Smooth muscle cell (in vitro differentiated cells): ENCODE measurements around the gene PXK. TPM values are rescaled to one million over a fixed set of nuclear protein-coding genes. Genes with fewer than 3 reads are reported as not detected.
"Not testable (repeated sequence)": the region's sequence is repeated elsewhere in the genome, so short reads cannot be mapped to it uniquely, and the experiment has no call there.

Experiments
- DNase-seq: peaks from one replicate; lab custom pipeline; 2025; ENCODE audit not compliant: unreplicated experiment; lab: John Stamatoyannopoulos, UW
- H2AFZ ChIP-seq: fragments of 200-600 bp; sonication (generic); 2 replicates; pipeline ENCODE4 v1.6.0; 2016; ENCODE audit warnings: antibody characterized with exemption, low read depth, mild to moderate bottlenecking
- H3F3A ChIP-seq: fragments of 200-600 bp; sonication (generic); 2 replicates; pipeline ENCODE4 v1.6.0; 2017; ENCODE audit warnings: antibody characterized with exemption, low read depth
- H3K27ac ChIP-seq: fragments of 200-600 bp; sonication (generic); 2 replicates; pipeline ENCODE4 v1.5.1; 2016; ENCODE audit warnings: low read depth, mild to moderate bottlenecking
- H3K27me3 ChIP-seq: fragments of 200-600 bp; sonication (generic); 2 replicates; pipeline ENCODE4 v1.6.1; 2016; ENCODE audit warnings: low read depth, mild to moderate bottlenecking
- H3K36me3 ChIP-seq: fragments of 200-600 bp; sonication (generic); 2 replicates; pipeline ENCODE4 v1.5.1; 2016; ENCODE audit warnings: low read depth
- H3K4me1 ChIP-seq: fragments of 200-600 bp; sonication (generic); 2 replicates; pipeline ENCODE4 v1.5.1; 2016; ENCODE audit warnings: low read depth
- H3K4me2 ChIP-seq: fragments of 200-600 bp; sonication (generic); 2 replicates; pipeline ENCODE4 v1.6.0; 2016; ENCODE audit warnings: mild to moderate bottlenecking
- H3K4me3 ChIP-seq: fragments of 200-600 bp; sonication (generic); 2 replicates; pipeline ENCODE4 v1.5.1; 2016; ENCODE audit warnings: mild to moderate bottlenecking
- H3K79me2 ChIP-seq: fragments of 200-600 bp; sonication (generic); 2 replicates; pipeline ENCODE4 v1.6.0; 2016; ENCODE audit warnings: low read depth, mild to moderate bottlenecking
- H3K9ac ChIP-seq: fragments of 200-600 bp; sonication (generic); 2 replicates; pipeline ENCODE4 v1.6.0; 2016; ENCODE audit warnings: low read depth
- H3K9me3 ChIP-seq: fragments of 200-600 bp; sonication (generic); replicated peaks from 2 replicates; pipeline ENCODE4 v1.5.1; 2016; ENCODE audit warnings: low read depth
- H4K20me1 ChIP-seq: fragments of 200-600 bp; sonication (generic); 2 replicates; pipeline ENCODE4 v1.6.0; 2016; ENCODE audit warnings: low read depth
- CTCF ChIP-seq: fragments of 200-600 bp; sonication (generic); IDR thresholded peaks from 2 replicates; pipeline ENCODE4 v1.5.1; 2017; ENCODE audit warnings: borderline replicate concordance, mild to moderate bottlenecking, antibody characterized with exemption; ENCODE audit not compliant: insufficient read depth, poor library complexity, severe bottlenecking
- WGBS: methylation state at CpG from one replicate; pipeline ENCODE4 v1.1.7; 2016; ENCODE audit warnings: low lambda C conversion rate; 5-methylcytosine and 5-hydroxymethylcytosine counted together
- polyA plus RNA-seq: library from polyadenylated mRNA; unstranded; fragments of >200 nt; fragmentation: Nextera tagmentation; extraction: Ambion mirVana; gene quantifications from 2 replicates; pipeline ENCODE4 v1.2.1, GENCODE V29; 2016
- total RNA-seq: library from RNA; depleted of rRNA; stranded (reverse); fragments of >200 nt; gene quantifications from 2 replicates; pipeline ENCODE4 v1.2.3, GENCODE V29; 2014

The PXK gene
- total and polyA plus RNA-seq, 2 experiments from 2014 or later: 23.8 to 30.5 TPM

GRCh38 chr3:58434990-58435389 is 102.3 kb downstream of the PXK start:
- Histone ChIP-seq H3K4me3 (no peak overlapping the region), H3K4me1 (peaks cover 13% of the 10 kb centered on the region), H3K4me2 (peak overlapping the region; percentile 93), H3K36me3 (peaks cover 3% of the 10 kb centered on the region), H3K27ac (peak overlapping the region; percentile 51), H3K27me3 (no peaks in the 10 kb centered on the region), H3K79me2 (peaks cover 18% of the 10 kb centered on the region), H3F3A (no peaks in the 10 kb centered on the region), H3K9ac (no peak overlapping the region), H3K9me3 (no peaks in the 10 kb centered on the region), H4K20me1 (peaks cover 9% of the 10 kb centered on the region), H2AFZ (no peak overlapping the region)
- DNase-seq: no peak
- TF ChIP-seq CTCF: no peak
- 53% methylated on average over 1 of the region's 1 CpG for WGBS

- not testable (repeated sequence) for H4K20me1 ChIP-seq, H3K27me3 ChIP-seq, H3K36me3 ChIP-seq, H3K4me3 ChIP-seq, H3K79me2 ChIP-seq, H2AFZ ChIP-seq, H3F3A ChIP-seq, H3K9ac ChIP-seq, DNase-seq, H3K27ac ChIP-seq, H3K9me3 ChIP-seq, H3K4me2 ChIP-seq
- H3K4me1 ChIP-seq: peaks cover 16% of the 10 kb centered on the region
- 66% methylated on average over 8 of the region's 8 CpGs for WGBS
These were observed 104.6 kb downstream of the PXK start for GRCh38 chr3:58437276-58437675.

- H3F3A ChIP-seq, H3K36me3 ChIP-seq, H3K27me3 ChIP-seq, DNase-seq, H3K4me3 ChIP-seq, H3K9me3 ChIP-seq, H4K20me1 ChIP-seq, H3K79me2 ChIP-seq, H3K4me1 ChIP-seq, H3K9ac ChIP-seq: not testable (repeated sequence)
- Histone ChIP-seq H3K4me2 (peak overlapping the region; percentile 66), H3K27ac (peak overlapping the region; percentile 85), H2AFZ (peak overlapping the region; percentile 35)
- 42% methylated on average over 6 of the region's 6 CpGs for WGBS
These were observed 108.3 kb downstream of the PXK start for GRCh38 chr3:58440996-58441355.

- Histone ChIP-seq H2AFZ (no peak overlapping the region), H3K36me3 (no peaks in the 10 kb centered on the region), H3K9me3 (no peaks in the 10 kb centered on the region), H3K27ac (peak overlapping the region; percentile 85), H3K79me2 (no peaks in the 10 kb centered on the region), H4K20me1 (no peaks in the 10 kb centered on the region), H3K4me3 (no peak overlapping the region), H3K27me3 (no peaks in the 10 kb centered on the region), H3K4me1 (peaks cover 3% of the 10 kb centered on the region), H3K9ac (no peak overlapping the region), H3K4me2 (no peak overlapping the region), H3F3A (no peaks in the 10 kb centered on the region)
- no peak for DNase-seq
- no peak for TF ChIP-seq CTCF
- 86% methylated on average over 4 of the region's 4 CpGs for WGBS
These were observed 109.1 kb downstream of the PXK start for GRCh38 chr3:58441514-58442450.
